GM12874 (cell line): Measurements from ENCODE around the gene HELZ.

Experiments
- CTCF ChIP-seq: IDR thresholded peaks from 2 replicates; pipeline ENCODE4 v1.5.1; 2011; ENCODE audit warnings: low read depth, mild to moderate bottlenecking, control low read depth, low read length, moderate library complexity; ENCODE audit not compliant: insufficient read depth

HELZ gene

GRCh38 chr17:67221062-67221998 is 23.7 kb downstream of the HELZ start:
- TF ChIP-seq CTCF = peak; percentile 62

DNA sequence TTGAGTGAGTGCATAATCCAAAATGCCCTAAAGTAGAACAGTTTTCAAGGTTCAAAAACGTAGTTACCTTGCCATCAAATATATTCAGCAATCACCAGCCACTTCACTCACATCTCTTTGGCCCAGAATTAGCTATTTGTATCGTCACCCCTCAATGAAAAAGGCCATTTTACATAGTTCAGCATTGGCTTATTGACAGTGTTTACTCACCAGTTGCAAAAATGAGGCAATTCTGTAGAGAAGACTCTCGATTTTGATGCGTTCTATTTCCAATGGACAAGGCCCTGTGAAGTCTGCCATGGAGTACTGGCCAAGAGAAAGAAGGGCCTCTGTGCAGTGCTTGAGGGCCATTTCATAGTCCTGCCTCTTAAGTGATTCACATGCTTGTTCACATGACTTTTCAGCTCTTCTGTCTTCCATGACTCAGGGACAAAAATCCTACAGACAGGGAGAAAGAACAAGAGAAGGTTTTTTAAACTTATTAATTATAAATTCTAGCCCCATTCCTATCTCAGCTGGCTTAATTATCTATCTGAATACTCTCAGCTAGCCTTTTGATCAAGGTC is 26.5 kb downstream of the HELZ start:
- TF ChIP-seq CTCF = no peak

GRCh38 chr17:67217446-67217845 is 27.6 kb downstream of the HELZ start:
- no peak for TF ChIP-seq CTCF

DNA sequence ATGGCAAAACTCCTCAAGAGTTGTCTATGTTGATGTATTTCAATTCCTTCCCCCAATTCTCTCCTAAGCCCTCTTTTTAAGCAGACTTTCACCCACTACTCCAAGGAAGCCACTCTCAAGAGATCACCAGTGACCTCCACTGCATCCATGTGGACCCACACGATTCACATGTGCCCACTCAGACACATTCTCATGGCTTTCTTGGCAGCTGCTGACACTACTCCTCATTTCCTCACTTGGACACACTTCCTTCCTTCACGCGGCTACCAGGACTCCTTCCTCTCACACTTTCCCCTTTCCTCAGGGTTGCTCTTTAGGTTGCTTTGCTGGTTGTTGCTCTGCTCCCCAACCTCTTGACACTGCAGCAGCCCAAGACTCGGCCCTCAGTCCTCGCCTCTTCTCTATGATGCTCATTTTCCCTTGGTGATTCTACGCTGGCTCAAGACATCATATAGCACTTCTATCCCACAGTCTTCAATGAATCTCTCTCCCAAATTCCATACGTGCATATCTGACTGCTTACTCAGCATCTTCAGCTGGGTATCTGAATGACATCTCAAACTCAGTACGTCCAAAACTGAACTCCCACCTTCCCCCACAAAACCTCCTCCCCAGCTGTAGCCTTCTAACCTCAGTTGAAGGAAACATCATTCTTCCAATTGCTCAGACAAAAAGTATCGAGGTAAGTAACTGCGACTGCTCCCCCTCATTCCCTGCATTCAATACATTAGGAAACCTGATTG is 28.2 kb downstream of the HELZ start:
- no peak for TF ChIP-seq CTCF

- no peak for TF ChIP-seq CTCF
These were observed 29.0 kb downstream of the HELZ start for GRCh38 chr17:67215991-67216421.

GRCh38 chr17:67212714-67213417 is 32.1 kb downstream of the HELZ start:
- TF ChIP-seq CTCF = no peak
